Large intestine (tissue), 1 donor: ENCODE data around the gene TNIP3. TPM values are rescaled to one million over a fixed set of nuclear protein-coding genes. Genes with fewer than 3 reads are reported as not detected.

ENCODE experiments used
- polyA plus RNA-seq: library from polyadenylated mRNA; unstranded; fragments of 120-200 nt; gene quantifications from one replicate; pipeline ENCODE4 v1.2.1, GENCODE V29; 2013

The TNIP3 gene
- polyA plus RNA-seq, 1 donor, result 0.16 TPM

Other genes with a start within 250 kb of the TNIP3 start
- 14.7 TPM for gene PRDM5, start 241.6 kb downstream of the TNIP3 start, polyA plus RNA-seq
- 13.6 TPM for gene NDNF, start 91.8 kb downstream of the TNIP3 start, polyA plus RNA-seq
- gene QRFPR, start 216.7 kb upstream of the TNIP3 start, polyA plus RNA-seq, result 0.97 TPM